ENCODE data around the gene LRCH3. TPM values are rescaled to one million over a fixed set of nuclear protein-coding genes. Genes with fewer than 3 reads are reported as not detected.

Gene LRCH3
- total RNA-seq, 2 donors from 2014 or later = 26.7 to 29.0 TPM

- H3K36me3 ChIP-seq (replicated peaks in 1 of 2; ENCODE audit: insufficient read depth in 1 of 2, low read depth in 2 of 2) = no peaks in the 10 kb centered on the region
- intact Hi-C loops (cut with DNase I) = no loop called here
- peaks cover 6% of the 10 kb centered on the region for H3K4me1 ChIP-seq
- H3K27ac ChIP-seq = no peak overlapping the region
- WGBS, 2 donors = 85 to 90% methylated on average over 6 of the region's 6 CpGs
- no peak overlapping the region for H3K4me3 ChIP-seq
- H3K27me3 ChIP-seq = no peaks in the 10 kb centered on the region
- no peak for DNase-seq
- no peak for ATAC-seq
- H3K9me3 ChIP-seq = no peaks in the 10 kb centered on the region
- TF ChIP-seq POLR2A (IDR thresholded peaks at IDR 0.05) (no peak), CTCF (IDR thresholded peaks at IDR 0.05) (no peak)
These were observed 19.8 kb downstream of the LRCH3 start for GRCh38 chr3:197810901-197811300.

GRCh38 chr3:197811343-197811742 lies 20.3 kb downstream of the LRCH3 start:
- 82 to 90% methylated on average over 3 of the region's 3 CpGs for WGBS, 2 donors
- Histone ChIP-seq H3K36me3 (replicated peaks in 1 of 2; ENCODE audit: insufficient read depth in 1 of 2, low read depth in 2 of 2) (no peaks in the 10 kb centered on the region), H3K4me1 (peaks cover 6% of the 10 kb centered on the region), H3K27ac (peak overlapping the region in 1 of 4 donors; percentile 9), H3K27me3 (no peaks in the 10 kb centered on the region), H3K4me3 (no peak overlapping the region), H3K9me3 (no peaks in the 10 kb centered on the region)
- ATAC-seq (no peak), DNase-seq (no peak)
- no peak for TF ChIP-seq CTCF (IDR thresholded peaks at IDR 0.05)
- TF ChIP-seq POLR2A (IDR thresholded peaks at IDR 0.05) = no peak
- intact Hi-C loops (cut with DNase I) = no loop called here

GRCh38 chr3:197814372-197814771 lies 23.3 kb downstream of the LRCH3 start:
- Histone ChIP-seq H3K9me3 (no peaks in the 10 kb centered on the region), H3K27me3 (no peaks in the 10 kb centered on the region), H3K4me1 (peaks cover 6% of the 10 kb centered on the region), H3K27ac (no peak overlapping the region), H3K4me3 (no peak overlapping the region), H3K36me3 (replicated peaks in 1 of 2; ENCODE audit: insufficient read depth in 1 of 2, low read depth in 2 of 2) (no peaks in the 10 kb centered on the region)
- DNase-seq (no peak), ATAC-seq (no peak)
- intact Hi-C loops (cut with DNase I) = no loop called here
- TF ChIP-seq POLR2A (IDR thresholded peaks at IDR 0.05) = no peak
- WGBS, 2 donors = 94 to 95% methylated on average over 4 of the region's 4 CpGs

GRCh38 chr3:197820550-197821335 lies 29.7 kb downstream of the LRCH3 start:
- intact Hi-C loops (cut with DNase I) = no loop called here
- H3K27me3 ChIP-seq = no peaks in the 10 kb centered on the region
- ATAC-seq (peak; percentile 74), DNase-seq (no peak)
- H3K9me3 ChIP-seq = no peaks in the 10 kb centered on the region
- peaks cover 0 to 2% of the 10 kb centered on the region in 2 donors for H3K36me3 ChIP-seq (replicated peaks in 1 of 2; ENCODE audit: insufficient read depth in 1 of 2, low read depth in 2 of 2)
- H3K4me1 ChIP-seq = peaks cover 22% of the 10 kb centered on the region
- WGBS, 2 donors = 37 to 45% methylated on average over 8 of the region's 8 CpGs
- no peak overlapping the region for H3K4me3 ChIP-seq
- TF ChIP-seq CTCF (IDR thresholded peaks at IDR 0.05) (no peak), POLR2A (IDR thresholded peaks at IDR 0.05) (no peak)
- H3K27ac ChIP-seq = peak overlapping the region in 2 of 4 donors; percentile 4 to 20

- no peak for DNase-seq
- no peak for ATAC-seq
- WGBS, 2 donors = 69 to 72% methylated on average over 3 of the region's 3 CpGs
- intact Hi-C loops (cut with DNase I) = no loop called here
- H3K4me1 ChIP-seq = no peaks in the 10 kb centered on the region
- peaks cover 5 to 17% of the 10 kb centered on the region in 2 donors for H3K36me3 ChIP-seq (replicated peaks in 1 of 2; ENCODE audit: insufficient read depth in 1 of 2, low read depth in 2 of 2)
- H3K27me3 ChIP-seq = no peaks in the 10 kb centered on the region
- H3K27ac ChIP-seq = no peak overlapping the region
- H3K4me3 ChIP-seq = no peak overlapping the region
- TF ChIP-seq POLR2A (IDR thresholded peaks at IDR 0.05) (no peak), CTCF (IDR thresholded peaks at IDR 0.05) (no peak)
- H3K9me3 ChIP-seq = no peaks in the 10 kb centered on the region
These were observed 38.5 kb downstream of the LRCH3 start for GRCh38 chr3:197829397-197830045.
